Lower lobe of right lung (tissue), 2 donors: ENCODE measurements around the gene NOTCH1. TPM values are rescaled to one million over a fixed set of nuclear protein-coding genes. Genes with fewer than 3 reads are reported as not detected.
A peak's percentile ranks its signal among the peaks of the same experiment; 100 is the strongest.

Source experiments
- ATAC-seq, 2 donors: fragments of 200-7000 bp; cut with Tn5 transposase; one replicate each; pipeline ENCODE4 v1.9.1; 2020 to 2022; ENCODE audit warnings: mild to moderate bottlenecking in 2 of 2, moderate library complexity in 2 of 2
- DNase-seq: peaks from one replicate; pipeline ENCODE4 v3.0.0-alpha.2; 2020
- H3K27ac ChIP-seq: fragments of 200-600 bp; one replicate; pipeline ENCODE4 v1.8.0; 2022
- H3K27me3 ChIP-seq: fragments of 200-600 bp; one replicate; pipeline ENCODE4 v1.8.0; 2022; ENCODE audit warnings: low read depth
- H3K36me3 ChIP-seq: fragments of 200-600 bp; one replicate; pipeline ENCODE4 v1.8.0; 2022; ENCODE audit warnings: mild to moderate bottlenecking
- H3K4me1 ChIP-seq: fragments of 200-600 bp; one replicate; pipeline ENCODE4 v1.8.0; 2022
- H3K4me3 ChIP-seq: fragments of 200-600 bp; one replicate; pipeline ENCODE4 v1.8.0; 2022; ENCODE audit warnings: mild to moderate bottlenecking
- H3K9me3 ChIP-seq: fragments of 200-600 bp; one replicate; pipeline ENCODE4 v1.8.0; 2022
- intact Hi-C: fragments of 100-400 bp; cut with DNase I; formaldehyde crosslinking; loops from one replicate; pipeline ENCODE4 v1.11.0; 2022
- total RNA-seq: library from RNA; stranded (reverse); fragmentation: NEBNext Ultra II Directional; extraction: Animal tissue kit (Norgen Biotek cat#: 25700); gene quantifications from one replicate; pipeline ENCODE4 v1.2.1, GENCODE V29; 2021
- TF ChIP-seq, protein P1 (sequence below): fragments of 200-600 bp; IDR thresholded peaks from one replicate; pipeline ENCODE4 v1.8.0; 2022; ENCODE audit warnings: antibody characterized with exemption, mild to moderate bottlenecking
- donor health status: DM: no; HTN: yes; CAD: no; lungs with severe emphysema.

NOTCH1 gene
- total RNA-seq, 1 donor from 2014 or later, result 91.4 TPM

DNA sequence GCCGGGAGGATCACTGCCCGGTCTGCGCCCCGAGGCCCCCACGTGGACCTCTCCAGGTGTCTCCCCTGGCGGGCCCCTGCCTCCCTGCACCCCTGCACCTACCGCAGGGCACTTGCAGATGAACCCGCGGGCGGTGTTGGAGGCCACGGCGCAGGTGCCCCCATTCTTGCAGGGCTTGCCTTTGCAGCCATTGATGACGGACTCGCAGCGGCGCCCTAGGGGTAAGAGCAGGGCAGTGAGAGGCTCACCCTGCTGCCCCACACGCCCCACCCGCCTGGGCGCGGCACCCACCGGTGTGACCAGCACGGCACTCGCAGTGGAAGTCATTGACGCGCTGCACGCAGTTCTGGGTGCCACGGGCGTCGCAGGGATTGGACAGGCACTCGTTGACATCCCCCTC lies 39.4 kb downstream of the NOTCH1 start:
- Histone ChIP-seq H3K4me1 (peaks cover 21% of the 10 kb centered on the region), H3K27me3 (no peaks in the 10 kb centered on the region), H3K36me3 (peaks cover 100% of the 10 kb centered on the region), H3K4me3 (no peak overlapping the region), H3K9me3 (no peaks in the 10 kb centered on the region), H3K27ac (no peak overlapping the region)
- ATAC-seq (no peak), DNase-seq (no peak)
- intact Hi-C loops, result no loop called here
- TF ChIP-seq, protein P1, sequence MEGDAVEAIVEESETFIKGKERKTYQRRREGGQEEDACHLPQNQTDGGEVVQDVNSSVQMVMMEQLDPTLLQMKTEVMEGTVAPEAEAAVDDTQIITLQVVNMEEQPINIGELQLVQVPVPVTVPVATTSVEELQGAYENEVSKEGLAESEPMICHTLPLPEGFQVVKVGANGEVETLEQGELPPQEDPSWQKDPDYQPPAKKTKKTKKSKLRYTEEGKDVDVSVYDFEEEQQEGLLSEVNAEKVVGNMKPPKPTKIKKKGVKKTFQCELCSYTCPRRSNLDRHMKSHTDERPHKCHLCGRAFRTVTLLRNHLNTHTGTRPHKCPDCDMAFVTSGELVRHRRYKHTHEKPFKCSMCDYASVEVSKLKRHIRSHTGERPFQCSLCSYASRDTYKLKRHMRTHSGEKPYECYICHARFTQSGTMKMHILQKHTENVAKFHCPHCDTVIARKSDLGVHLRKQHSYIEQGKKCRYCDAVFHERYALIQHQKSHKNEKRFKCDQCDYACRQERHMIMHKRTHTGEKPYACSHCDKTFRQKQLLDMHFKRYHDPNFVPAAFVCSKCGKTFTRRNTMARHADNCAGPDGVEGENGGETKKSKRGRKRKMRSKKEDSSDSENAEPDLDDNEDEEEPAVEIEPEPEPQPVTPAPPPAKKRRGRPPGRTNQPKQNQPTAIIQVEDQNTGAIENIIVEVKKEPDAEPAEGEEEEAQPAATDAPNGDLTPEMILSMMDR, result no peak

DNA sequence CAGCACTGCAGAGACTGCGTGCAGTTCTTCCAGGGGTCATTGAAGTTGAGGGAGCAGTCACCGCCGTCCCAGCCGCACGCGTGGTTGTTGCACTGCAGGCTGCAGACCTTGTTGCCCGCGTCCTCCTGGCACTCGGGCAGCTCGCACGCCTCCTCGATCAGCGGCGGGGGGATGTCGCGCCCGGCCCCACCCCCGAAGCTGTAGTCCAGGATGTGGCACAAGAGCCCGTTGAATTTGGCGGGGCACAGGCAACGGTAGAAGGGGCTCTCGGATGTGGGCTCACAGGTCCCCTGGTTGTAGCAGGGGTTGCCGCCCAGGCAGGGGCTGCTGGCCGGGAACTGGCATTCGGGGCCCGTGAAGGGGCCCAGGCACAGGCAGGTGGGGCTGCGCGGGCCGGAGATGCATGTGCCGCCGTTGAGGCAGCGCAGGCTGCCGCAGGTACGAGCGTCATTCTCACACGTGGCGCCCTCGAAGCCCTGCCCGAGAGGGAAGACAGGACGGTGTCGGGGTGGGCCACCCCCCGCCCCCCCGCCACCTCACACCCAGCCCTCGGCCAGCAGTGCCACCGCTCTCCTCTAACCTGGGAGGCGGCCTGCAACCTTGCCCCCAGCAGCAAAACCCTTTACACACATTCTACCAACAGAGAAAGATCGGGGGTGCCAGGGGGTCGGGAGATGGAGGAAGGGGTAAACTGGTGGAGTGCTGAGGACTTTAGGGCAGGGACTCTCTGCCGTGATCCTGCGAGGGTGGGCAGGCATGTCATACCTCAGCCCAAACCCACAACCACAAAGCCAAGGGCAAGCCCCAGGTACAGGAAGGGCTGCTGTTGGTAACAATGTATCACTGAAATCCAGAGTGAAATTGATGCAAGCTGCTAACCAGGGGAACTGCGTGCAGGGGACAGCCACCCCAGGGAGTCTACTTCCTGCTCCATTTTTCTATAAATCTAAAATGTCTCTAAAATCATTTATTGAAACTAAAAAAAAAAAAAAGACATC lies 40.1 kb downstream of the NOTCH1 start:
- H3K27me3 ChIP-seq, result no peaks in the 10 kb centered on the region
- DNase-seq (no peak), ATAC-seq (no peak)
- no peak overlapping the region for H3K27ac ChIP-seq
- H3K4me3 ChIP-seq, result no peak overlapping the region
- TF ChIP-seq, protein P1, result no peak
- H3K9me3 ChIP-seq, result no peaks in the 10 kb centered on the region
- intact Hi-C loops, result no loop called here
- peaks cover 100% of the 10 kb centered on the region for H3K36me3 ChIP-seq
- peaks cover 16% of the 10 kb centered on the region for H3K4me1 ChIP-seq

DNA sequence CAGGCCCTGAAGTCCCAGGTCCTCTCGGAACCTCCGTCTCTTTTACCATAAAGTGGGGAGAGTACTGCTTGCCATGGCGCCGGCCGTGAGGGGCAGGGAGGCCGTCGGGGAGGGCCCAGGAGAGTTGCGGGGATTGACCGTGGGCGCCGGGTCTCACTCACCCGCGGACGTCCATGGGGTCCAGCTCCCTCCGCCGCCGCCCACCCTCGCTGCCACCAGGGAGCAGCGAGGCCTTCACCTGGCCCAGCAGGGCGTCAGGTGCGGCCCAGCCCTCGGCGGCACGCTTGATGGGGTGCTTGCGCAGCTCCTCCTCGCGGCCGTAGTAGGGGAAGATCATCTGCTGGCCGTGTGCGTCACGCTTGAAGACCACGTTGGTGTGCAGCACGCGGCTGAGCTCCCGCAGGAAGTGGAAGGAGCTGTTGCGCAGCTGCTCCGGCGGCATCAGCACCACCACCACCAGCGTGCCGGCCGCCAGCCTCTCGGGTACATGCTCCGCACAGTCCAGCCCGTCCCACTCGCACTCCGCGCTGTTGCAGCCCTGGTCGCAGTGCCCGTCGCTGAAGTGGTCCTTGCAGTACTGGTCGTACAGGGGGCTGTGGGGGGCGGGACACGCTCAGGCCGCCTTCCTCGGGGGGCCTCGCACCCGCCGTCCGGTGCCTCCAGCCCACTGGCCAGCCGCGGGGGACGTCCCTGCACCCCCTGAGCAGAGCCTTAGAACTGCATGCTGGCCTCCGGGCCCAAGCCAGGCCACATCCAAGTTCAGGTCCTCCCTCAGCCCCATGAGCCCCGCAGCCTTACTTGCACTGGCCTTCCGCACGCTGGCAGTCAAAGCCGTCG lies 41.1 kb downstream of the NOTCH1 start:
- intact Hi-C loops, result no loop called here
- no peak for DNase-seq
- TF ChIP-seq, protein P1, result no peak
- H3K4me1 ChIP-seq, result peaks cover 6% of the 10 kb centered on the region
- H3K27me3 ChIP-seq, result no peaks in the 10 kb centered on the region
- ATAC-seq, result peak in 1 of 2 donors; percentile 4
- H3K27ac ChIP-seq, result no peak overlapping the region
- peaks cover 100% of the 10 kb centered on the region for H3K36me3 ChIP-seq
- H3K4me3 ChIP-seq, result no peak overlapping the region
- H3K9me3 ChIP-seq, result no peaks in the 10 kb centered on the region

DNA sequence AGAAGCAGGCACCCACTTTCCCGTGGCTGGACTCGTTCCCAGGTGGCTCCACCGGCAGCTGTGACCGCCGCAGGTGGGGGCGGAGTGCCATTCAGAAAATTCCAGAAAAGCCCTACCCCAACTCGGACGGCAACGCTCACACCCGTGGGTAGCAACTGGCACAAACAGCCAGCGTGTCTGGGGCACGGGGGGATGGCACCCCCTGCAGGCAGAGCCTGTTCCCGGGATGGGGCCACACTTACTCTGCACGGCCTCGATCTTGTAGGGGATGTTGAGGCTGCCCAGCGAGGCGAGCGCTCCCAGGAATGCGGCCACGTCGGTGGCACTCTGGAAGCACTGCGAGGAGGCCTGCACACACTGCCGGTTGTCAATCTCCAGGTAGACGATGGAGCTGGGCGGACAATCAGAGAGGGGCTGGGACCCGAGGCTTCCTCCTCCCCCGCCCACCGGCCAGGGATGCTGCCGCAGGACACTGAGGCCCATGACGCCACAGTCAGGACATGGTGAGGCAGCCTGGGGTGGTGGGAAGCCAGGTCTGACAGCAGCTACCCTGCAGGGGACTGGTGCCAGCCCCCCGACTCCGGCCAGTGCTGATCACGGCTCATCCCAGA lies 42.8 kb downstream of the NOTCH1 start:
- no peak overlapping the region for H3K4me3 ChIP-seq
- H3K9me3 ChIP-seq, result no peaks in the 10 kb centered on the region
- ATAC-seq, result no peak
- H3K36me3 ChIP-seq, result peaks cover 100% of the 10 kb centered on the region
- no peaks in the 10 kb centered on the region for H3K4me1 ChIP-seq
- intact Hi-C loops, result no loop called here
- no peak for DNase-seq
- no peak overlapping the region for H3K27ac ChIP-seq
- H3K27me3 ChIP-seq, result no peaks in the 10 kb centered on the region
- TF ChIP-seq, protein P1, result no peak

DNA sequence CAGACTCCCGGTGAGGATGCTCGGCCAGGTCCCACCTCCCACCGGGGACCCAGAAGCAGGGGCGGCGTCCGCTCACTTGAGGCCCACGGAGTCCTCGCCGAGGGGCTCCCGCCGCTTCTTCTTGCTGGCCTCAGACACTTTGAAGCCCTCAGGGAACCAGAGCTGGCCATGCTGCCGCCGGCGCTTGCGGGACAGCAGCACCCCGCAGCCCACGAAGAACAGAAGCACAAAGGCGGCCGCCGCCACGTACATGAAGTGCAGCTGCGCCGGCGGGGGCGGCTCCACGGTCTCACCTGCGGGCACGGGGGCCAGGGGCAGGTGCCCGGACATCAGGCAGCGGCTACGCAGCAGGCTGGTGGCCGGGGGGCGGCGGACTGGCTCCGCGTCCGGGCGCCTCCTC lies 43.7 kb downstream of the NOTCH1 start:
- Histone ChIP-seq H3K9me3 (no peaks in the 10 kb centered on the region), H3K4me3 (no peak overlapping the region), H3K36me3 (peaks cover 100% of the 10 kb centered on the region), H3K27me3 (no peaks in the 10 kb centered on the region), H3K27ac (no peak overlapping the region), H3K4me1 (no peaks in the 10 kb centered on the region)
- intact Hi-C loops, result no loop called here
- ATAC-seq (no peak), DNase-seq (no peak)
- TF ChIP-seq, protein P1, result no peak
